HFFc6 (cell line): ENCODE data around the gene RASL10A. TPM values are rescaled to one million over a fixed set of nuclear protein-coding genes. Genes with fewer than 3 reads are reported as not detected.

Experiments used
- DNase-seq: peaks from one replicate; pipeline ENCODE4 v3.0.0-alpha.2; 2018
- H3K27ac Mint-ChIP-seq: 2 replicates; pipeline ENCODE4 v1.8.0; 2020; ENCODE audit warnings: mild to moderate bottlenecking, mixed read lengths
- H3K27me3 Mint-ChIP-seq: 2 replicates; pipeline ENCODE4 v1.8.0; 2021; ENCODE audit warnings: mild to moderate bottlenecking, moderate library complexity, mixed read lengths; ENCODE audit not compliant: insufficient read depth
- H3K36me3 Mint-ChIP-seq: 2 replicates; pipeline ENCODE4 v1.8.0; 2021; ENCODE audit warnings: low read depth, mixed read lengths
- H3K4me1 Mint-ChIP-seq: 2 replicates; pipeline ENCODE4 v1.8.0; 2020; ENCODE audit warnings: low read depth, mixed read lengths
- H3K4me3 Mint-ChIP-seq: 2 replicates; pipeline ENCODE4 v1.8.0; 2020; ENCODE audit warnings: mild to moderate bottlenecking, moderate library complexity, mixed read lengths
- H3K9me3 Mint-ChIP-seq: 2 replicates; pipeline ENCODE4 v1.8.0; 2020; ENCODE audit warnings: mild to moderate bottlenecking, mixed read lengths
- total RNA-seq, 6 experiments: library from RNA; stranded (reverse); fragmentation: NEBNext Ultra II Directional; extraction: Animal tissue kit (Norgen Biotek cat#: 25700); gene quantifications; 2 replicates in 1 of 6; 3 replicates in 5 of 6; pipeline ENCODE4 v1.2.3, GENCODE V29; 2021
- TF ChIP-seq, protein P1 (sequence below): fragments of 200-600 bp; sonication (generic); IDR thresholded peaks from 2 replicates; pipeline ENCODE4 v1.5.0; 2021; ENCODE audit warnings: antibody characterized with exemption, mild to moderate bottlenecking

Gene RASL10A
- total RNA-seq, 6 experiments from 2014 or later = 0.24 to 0.28 TPM; not detected in 4

- Mint-ChIP-seq H3K36me3 (peaks cover 4% of the 10 kb centered on the region; the same call in 1 of the 2 replicates), H3K4me3 (no peak overlapping the region)
Observed at GRCh38 chr22:29312218-29313125, 3.0 kb downstream of the RASL10A start.

GRCh38 chr22:29311464-29312217, 3.9 kb downstream of the RASL10A start:
- peak overlapping the region; percentile 98 for H3K27ac Mint-ChIP-seq
- no peak for DNase-seq
- peaks cover 18% of the 10 kb centered on the region for H3K27me3 Mint-ChIP-seq
- H3K4me1 Mint-ChIP-seq = peaks cover 30% of the 10 kb centered on the region
- peaks cover 4% of the 10 kb centered on the region; the same call in 1 of the 2 replicates for H3K36me3 Mint-ChIP-seq
- H3K9me3 Mint-ChIP-seq = no peaks in the 10 kb centered on the region
- peak overlapping the region; percentile 63; the same call in 1 of the 2 replicates for H3K4me3 Mint-ChIP-seq
- TF ChIP-seq, protein P1, sequence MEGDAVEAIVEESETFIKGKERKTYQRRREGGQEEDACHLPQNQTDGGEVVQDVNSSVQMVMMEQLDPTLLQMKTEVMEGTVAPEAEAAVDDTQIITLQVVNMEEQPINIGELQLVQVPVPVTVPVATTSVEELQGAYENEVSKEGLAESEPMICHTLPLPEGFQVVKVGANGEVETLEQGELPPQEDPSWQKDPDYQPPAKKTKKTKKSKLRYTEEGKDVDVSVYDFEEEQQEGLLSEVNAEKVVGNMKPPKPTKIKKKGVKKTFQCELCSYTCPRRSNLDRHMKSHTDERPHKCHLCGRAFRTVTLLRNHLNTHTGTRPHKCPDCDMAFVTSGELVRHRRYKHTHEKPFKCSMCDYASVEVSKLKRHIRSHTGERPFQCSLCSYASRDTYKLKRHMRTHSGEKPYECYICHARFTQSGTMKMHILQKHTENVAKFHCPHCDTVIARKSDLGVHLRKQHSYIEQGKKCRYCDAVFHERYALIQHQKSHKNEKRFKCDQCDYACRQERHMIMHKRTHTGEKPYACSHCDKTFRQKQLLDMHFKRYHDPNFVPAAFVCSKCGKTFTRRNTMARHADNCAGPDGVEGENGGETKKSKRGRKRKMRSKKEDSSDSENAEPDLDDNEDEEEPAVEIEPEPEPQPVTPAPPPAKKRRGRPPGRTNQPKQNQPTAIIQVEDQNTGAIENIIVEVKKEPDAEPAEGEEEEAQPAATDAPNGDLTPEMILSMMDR = no peak

More at GRCh38 chr22:29312218-29313125, 3.0 kb downstream of the RASL10A start:
- TF ChIP-seq, protein P1 = no peak
- no peak for DNase-seq
- Mint-ChIP-seq H3K9me3 (no peaks in the 10 kb centered on the region), H3K27ac (peak overlapping the region; percentile 84), H3K4me1 (peaks cover 30% of the 10 kb centered on the region), H3K27me3 (peaks cover 21% of the 10 kb centered on the region)

GRCh38 chr22:29310863-29311339, 4.6 kb downstream of the RASL10A start:
- Mint-ChIP-seq H3K27ac (peak overlapping the region; percentile 98), H3K27me3 (peaks cover 12% of the 10 kb centered on the region), H3K9me3 (no peaks in the 10 kb centered on the region)

GRCh38 chr22:29310065-29310862, 5.2 kb downstream of the RASL10A start:
- Mint-ChIP-seq H3K4me3 (no peak overlapping the region), H3K9me3 (no peaks in the 10 kb centered on the region), H3K27ac (peak overlapping the region; percentile 98), H3K4me1 (peaks cover 30% of the 10 kb centered on the region), H3K36me3 (peaks cover 4% of the 10 kb centered on the region; the same call in 1 of the 2 replicates), H3K27me3 (peaks cover 12% of the 10 kb centered on the region)
- no peak for DNase-seq
- TF ChIP-seq, protein P1 = no peak

More at GRCh38 chr22:29310863-29311339, 4.6 kb downstream of the RASL10A start:
- Mint-ChIP-seq H3K4me1 (peaks cover 30% of the 10 kb centered on the region), H3K4me3 (peak overlapping the region; percentile 63), H3K36me3 (peaks cover 4% of the 10 kb centered on the region; the same call in 1 of the 2 replicates)
- TF ChIP-seq, protein P1 = no peak
- peak; percentile 97 for DNase-seq
